Measurements from ENCODE around the gene POLE.

DNA sequence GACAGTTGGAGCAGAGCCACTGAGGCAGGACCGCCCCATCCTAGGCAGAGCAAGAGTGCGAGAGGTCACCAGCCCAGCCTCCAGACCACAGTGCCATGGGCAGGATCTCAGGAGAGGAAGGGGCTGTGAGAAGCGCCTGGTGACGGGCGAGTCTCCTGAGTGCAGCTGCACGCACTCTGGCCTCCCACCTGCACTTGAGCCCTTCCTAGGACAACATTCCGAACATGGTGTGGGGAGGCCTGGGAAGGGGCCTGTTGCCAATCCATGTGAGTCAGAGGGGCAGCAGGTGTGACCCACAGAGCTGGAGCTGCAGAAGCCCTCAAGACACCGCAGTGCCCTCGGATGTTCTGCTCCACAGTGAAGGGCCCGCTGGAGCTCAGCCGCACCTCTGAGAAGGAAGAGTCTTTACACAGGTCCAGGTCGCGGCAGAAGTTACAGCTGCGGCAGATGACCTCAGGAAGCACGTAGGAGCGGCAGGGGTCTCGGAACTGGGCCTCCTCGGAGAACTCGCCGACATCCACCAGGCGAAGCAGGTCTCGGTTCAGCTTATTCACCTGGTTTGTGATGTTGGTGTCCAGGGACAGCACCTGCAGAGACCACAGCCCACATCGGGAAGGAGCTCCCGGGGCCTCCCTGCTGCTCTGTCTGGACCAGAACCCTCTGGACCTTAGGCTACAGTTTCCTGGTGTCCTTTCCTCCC is 61.3 kb downstream of the POLE start:
- TF ChIP-seq POLR2A (IDR thresholded peaks at IDR 0.05; ENCODE audit: low read depth, low read length) (no peak), POLR2AphosphoS5 (IDR thresholded peaks at IDR 0.05; ENCODE audit: low read depth, low read length) (no peak)

Measured in GM12891 (cell line).